ENCODE data around the gene SLC50A1. TPM values are rescaled to one million over a fixed set of nuclear protein-coding genes. Genes with fewer than 3 reads are reported as not detected.

Gene SLC50A1
- total and polyA plus RNA-seq, 8 donors = 31.9 to 64.6 (median 36.0) TPM

- intact Hi-C loops (cut with DNase I) = no loop called here
- H3K9me3 ChIP-seq = no peaks in the 10 kb centered on the region
- ATAC-seq (no peak), DNase-seq (peak in 1 of 4 donors; percentile 83)
- peaks cover 11 to 60% of the 10 kb centered on the region in 2 donors for H3K4me1 ChIP-seq
- peak in 1 of 2 donors; percentile 5 for TF ChIP-seq CTCF (IDR thresholded peaks at IDR 0.05)
- H3K27me3 ChIP-seq = peaks cover 0 to 19% of the 10 kb centered on the region in 2 donors
- H3K36me3 ChIP-seq = peaks cover 0 to 23% of the 10 kb centered on the region in 2 donors
- H3K4me3 ChIP-seq = peak within 1 kb of the TSS; percentile 78 to 80
- H3K27ac ChIP-seq = peak within 1 kb of the TSS; percentile 83 to 91
Observed at GRCh38 chr1:155173478-155174323, 38.0 kb downstream of the SLC50A1 start, which contains the start of gene TRIM46. TSS of gene TRIM46 (plus strand) at chr1:155173849. CDS start at chr1:155173967, 118 bp downstream.

GRCh38 chr1:155174324-155175280 is 39.0 kb downstream of the SLC50A1 start:
- Histone ChIP-seq H3K9me3 (no peaks in the 10 kb centered on the region), H3K27ac (no peak overlapping the region), H3K4me3 (peak overlapping the region in 1 of 2 donors; percentile 80), H3K4me1 (peaks cover 11 to 63% of the 10 kb centered on the region in 2 donors), H3K36me3 (peaks cover 0 to 14% of the 10 kb centered on the region in 2 donors), H3K27me3 (peaks cover 0 to 19% of the 10 kb centered on the region in 2 donors)
- intact Hi-C loops (cut with DNase I) = no loop called here
- no peak for TF ChIP-seq CTCF (IDR thresholded peaks at IDR 0.05)
- ATAC-seq (no peak), DNase-seq (peak in 1 of 4 donors; percentile 77)

GRCh38 chr1:155175281-155175926 is 39.8 kb downstream of the SLC50A1 start:
- peaks cover 11 to 63% of the 10 kb centered on the region in 2 donors for H3K4me1 ChIP-seq
- H3K27me3 ChIP-seq = peaks cover 0 to 19% of the 10 kb centered on the region in 2 donors
- DNase-seq (peak in 1 of 4 donors; percentile 79), ATAC-seq (no peak)
- no peak overlapping the region for H3K4me3 ChIP-seq
- H3K36me3 ChIP-seq = peaks cover 0 to 7% of the 10 kb centered on the region in 2 donors
- H3K9me3 ChIP-seq = no peaks in the 10 kb centered on the region
- intact Hi-C loops (cut with DNase I) = no loop called here
- TF ChIP-seq CTCF (IDR thresholded peaks at IDR 0.05) = no peak
- H3K27ac ChIP-seq = no peak overlapping the region

GRCh38 chr1:155175927-155176371 is 40.3 kb downstream of the SLC50A1 start:
- ATAC-seq = no peak
- H3K36me3 ChIP-seq = peaks cover 0 to 2% of the 10 kb centered on the region in 2 donors
- intact Hi-C loops (cut with DNase I) = no loop called here
- DNase-seq = peak in 1 of 4 donors; percentile 65
- no peak overlapping the region for H3K27ac ChIP-seq
- H3K4me1 ChIP-seq = peaks cover 11 to 63% of the 10 kb centered on the region in 2 donors
- no peaks in the 10 kb centered on the region for H3K9me3 ChIP-seq
- H3K27me3 ChIP-seq = peaks cover 0 to 19% of the 10 kb centered on the region in 2 donors
- no peak for TF ChIP-seq CTCF (IDR thresholded peaks at IDR 0.05)
- no peak overlapping the region for H3K4me3 ChIP-seq

Data from left lung (tissue), 10 donors.